Activated gamma-delta T cell (primary cell): Measurements from ENCODE around the gene YWHAQ.
A peak's percentile ranks its signal among the peaks of the same experiment; 100 is the strongest.
"Not testable (repeated sequence)": the region's sequence is repeated elsewhere in the genome, so short reads cannot be mapped to it uniquely, and the experiment has no call there.

Experiments used
- DNase-seq: peaks from one replicate; lab custom pipeline; 2025; lab: John Stamatoyannopoulos, UW

Gene YWHAQ

GRCh38 chr2:9631878-9632700, 1.3 kb upstream of the YWHAQ start:
- no peak for DNase-seq

DNA sequence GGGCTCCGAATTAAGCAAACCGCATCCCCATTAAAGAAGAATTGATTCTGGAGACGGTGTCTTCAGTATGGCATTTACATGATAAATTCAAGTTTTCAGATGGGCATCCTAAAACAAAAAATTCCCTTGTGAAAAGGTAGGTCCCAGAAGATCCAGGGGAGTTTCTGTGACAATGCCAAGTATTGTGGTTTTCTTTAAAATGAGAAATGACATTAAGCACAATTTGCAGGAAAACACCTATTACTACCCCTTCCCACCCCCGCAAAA, 689 bp upstream of the YWHAQ start:
- no peak for DNase-seq

- peak; percentile 65 for DNase-seq
Observed at GRCh38 chr2:9630117-9630735, 571 bp downstream of the YWHAQ start.

GRCh38 chr2:9629222-9630116, 1.3 kb downstream of the YWHAQ start:
- DNase-seq, result no peak

- DNase-seq, result no peak
Observed at GRCh38 chr2:9627310-9627709, 3.5 kb downstream of the YWHAQ start.

GRCh38 chr2:9623151-9623550, 7.6 kb downstream of the YWHAQ start:
- no peak for DNase-seq

DNA sequence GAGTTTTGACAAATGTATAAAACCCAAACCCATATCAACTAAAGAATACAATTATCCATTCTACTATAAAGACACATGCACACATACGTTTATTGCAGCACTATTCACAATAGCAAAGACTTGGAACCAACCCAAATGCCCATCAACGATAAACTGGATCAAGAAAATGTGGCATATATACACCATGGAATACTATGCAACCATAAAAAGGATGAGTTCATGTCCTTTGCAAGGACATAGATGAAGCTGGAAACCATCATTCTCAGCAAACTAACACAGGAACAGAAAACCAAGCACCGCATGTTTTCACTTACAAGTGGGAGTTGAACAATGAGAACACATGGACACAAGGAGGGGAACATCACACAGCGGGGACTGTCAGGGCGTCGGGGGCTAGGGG, 9.1 kb downstream of the YWHAQ start:
- DNase-seq, result not testable (repeated sequence)

DNA sequence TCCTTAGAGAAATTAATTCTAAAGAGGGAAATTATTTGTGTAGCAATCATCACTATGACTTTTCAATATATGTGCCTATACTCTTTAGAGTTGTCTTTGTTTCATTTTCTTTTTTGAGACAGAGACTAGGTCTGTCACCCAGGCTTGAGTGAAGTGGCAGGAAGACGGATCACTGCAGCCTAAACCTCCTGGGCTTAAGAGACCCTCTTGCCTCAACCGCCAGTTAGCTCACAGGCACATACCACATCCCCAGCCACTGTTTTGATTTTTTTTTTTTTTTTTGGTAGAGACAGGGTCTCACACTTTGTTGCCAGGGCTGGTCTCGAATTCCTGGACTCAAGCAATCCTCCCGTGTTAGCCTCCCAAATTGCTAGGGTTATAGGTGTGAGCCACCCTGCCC, 12.4 kb downstream of the YWHAQ start:
- no peak for DNase-seq

DNA sequence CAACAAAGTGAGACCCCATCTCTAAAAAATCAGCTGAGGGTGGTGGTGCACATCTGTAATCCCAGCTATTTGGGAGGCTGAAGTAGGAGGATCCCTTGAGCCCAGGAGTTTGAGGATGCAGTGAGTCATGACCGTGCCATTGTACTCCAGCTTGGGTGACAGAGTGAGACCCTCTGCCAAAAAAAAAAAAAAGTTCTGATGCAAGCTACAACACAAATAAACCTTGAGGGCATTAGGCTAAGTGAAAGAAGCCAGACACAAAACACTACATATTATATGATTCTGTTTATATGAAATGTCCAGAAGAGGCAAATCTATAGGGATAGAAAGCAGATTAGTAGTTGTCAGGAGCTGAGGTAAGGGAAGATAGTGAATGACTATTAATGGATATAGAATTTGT, 13.0 kb downstream of the YWHAQ start:
- DNase-seq, result no peak

DNA sequence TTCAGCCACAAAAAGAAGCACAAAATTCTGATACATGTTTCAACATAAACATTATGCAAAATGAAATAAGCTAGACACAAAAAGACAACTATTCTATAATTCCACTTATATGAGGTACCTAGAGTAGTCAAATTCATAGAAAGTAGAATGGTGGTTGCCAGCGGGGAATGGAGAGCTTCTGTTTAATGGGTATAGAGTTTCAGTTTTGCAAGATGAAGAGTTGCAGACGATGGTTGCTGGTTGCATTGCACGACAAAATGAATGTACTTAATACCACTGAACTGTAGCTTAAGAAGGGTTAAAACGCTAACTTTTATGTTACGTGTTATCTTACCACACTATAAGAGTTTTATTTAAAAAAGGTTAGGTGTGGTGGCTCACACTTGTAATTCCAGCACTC, 13.5 kb downstream of the YWHAQ start:
- no peak for DNase-seq

GRCh38 chr2:9614562-9614961, 16.2 kb downstream of the YWHAQ start:
- DNase-seq, result no peak

DNA sequence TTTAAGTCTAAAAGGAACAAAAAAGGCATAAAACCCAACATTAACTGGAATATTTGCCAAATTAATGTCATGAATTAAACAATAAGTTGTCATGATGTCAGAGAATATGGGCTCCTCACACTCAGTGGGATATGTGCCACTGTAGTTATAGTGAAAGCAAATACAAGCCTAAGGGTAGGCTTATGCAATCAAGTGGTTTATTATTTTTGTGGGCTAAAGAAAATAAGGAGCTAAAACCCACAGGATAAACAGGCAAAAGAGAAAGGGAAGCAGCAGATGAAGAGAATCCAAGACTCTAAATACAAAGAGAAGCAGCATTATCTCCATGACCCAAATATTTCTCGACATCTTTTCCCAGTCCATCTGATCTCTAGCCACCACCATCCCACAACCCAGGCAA, 17.5 kb downstream of the YWHAQ start:
- no peak for DNase-seq

DNA sequence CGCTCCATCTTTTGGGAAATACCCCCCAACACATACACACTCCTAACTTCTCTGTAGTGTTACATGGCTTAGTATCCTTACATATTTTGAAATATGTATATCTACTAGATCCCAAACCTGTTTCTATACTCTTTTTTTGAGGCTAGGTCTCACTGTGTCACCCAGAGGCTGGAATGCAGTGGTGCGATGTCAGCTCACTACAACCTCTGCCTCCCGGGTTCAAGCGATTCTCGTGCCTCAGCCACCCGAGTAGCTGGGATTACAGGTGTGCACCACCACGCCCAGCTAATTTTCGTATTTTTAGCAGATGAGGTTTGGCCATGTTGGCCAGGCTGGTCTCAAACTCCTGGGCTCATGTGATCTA, 19.3 kb downstream of the YWHAQ start:
- not testable (repeated sequence) for DNase-seq

GRCh38 chr2:9610781-9611548, 19.8 kb downstream of the YWHAQ start:
- no peak for DNase-seq

- not testable (repeated sequence) for DNase-seq
Observed at GRCh38 chr2:9608491-9608890, 22.3 kb downstream of the YWHAQ start.

DNA sequence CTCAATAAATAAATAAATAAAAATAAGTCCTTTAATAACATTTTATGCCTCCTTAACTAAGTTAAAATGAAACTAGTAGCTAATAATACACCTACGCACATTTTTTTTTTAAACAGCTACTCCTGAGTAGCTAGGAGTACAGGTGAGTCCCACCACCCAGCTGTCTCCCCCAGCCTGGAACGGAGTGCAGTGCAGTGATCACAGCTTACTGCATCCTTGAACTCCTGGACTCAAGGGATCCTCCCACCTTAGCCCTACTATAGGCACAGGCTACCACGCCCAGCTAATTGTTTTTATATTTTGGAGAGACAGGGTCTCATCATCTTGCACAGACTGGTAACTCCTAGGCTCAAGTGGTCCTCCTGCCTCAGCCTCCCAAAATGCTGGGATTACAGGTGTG, 28.4 kb downstream of the YWHAQ start:
- DNase-seq, result no peak

GRCh38 chr2:9601397-9601796, 29.4 kb downstream of the YWHAQ start:
- DNase-seq, result no peak

DNA sequence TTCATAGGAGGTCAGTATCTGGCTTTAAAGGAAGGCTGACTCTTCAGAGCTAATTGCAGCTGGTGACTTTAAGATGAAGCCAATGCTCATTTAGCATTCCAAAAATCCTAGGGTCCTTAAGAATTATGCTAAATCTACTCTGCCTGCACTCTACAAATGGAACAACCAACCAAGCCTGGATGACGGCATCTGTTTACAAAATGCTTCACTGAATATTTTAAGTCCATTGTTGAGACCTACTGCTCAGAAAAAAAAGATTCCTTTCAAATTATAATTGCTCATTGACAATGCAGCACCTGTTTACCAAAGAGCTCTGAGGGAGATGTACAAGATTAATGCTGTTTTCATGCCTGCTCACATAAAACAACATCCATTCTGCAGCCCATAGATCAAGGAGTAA, 31.4 kb downstream of the YWHAQ start:
- no peak for DNase-seq

DNA sequence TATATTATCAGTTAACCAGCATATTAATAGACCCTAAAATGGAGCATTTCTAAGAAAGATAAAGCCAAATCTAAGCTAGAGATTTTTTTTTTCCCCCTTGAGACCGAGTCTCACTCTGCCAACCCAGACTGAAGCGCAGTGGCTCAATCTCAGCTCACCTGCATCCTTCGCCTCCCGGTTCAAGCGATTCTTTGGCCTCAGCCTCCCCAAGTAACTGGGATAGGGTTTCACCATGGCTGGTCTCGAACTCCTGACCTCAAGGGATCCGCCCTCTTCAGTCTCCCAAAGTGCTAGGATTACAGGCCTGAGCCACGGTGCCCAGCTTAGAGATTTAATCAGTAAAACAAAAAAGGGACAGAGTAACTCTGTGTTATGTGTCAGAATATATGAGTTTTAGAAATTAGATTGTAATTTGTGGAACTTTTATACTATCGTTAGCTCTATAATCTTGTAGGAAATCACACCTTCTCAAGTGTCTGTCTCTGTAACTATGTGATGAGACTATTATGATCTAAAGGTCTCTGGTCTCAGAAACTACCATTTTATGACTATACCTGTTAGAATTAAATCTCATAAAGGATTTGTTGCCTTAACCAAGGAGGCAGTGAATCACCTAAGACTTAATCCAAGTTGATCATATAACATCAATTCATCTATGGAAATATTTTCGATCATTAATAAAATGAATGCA, 34.0 kb downstream of the YWHAQ start:
- DNase-seq, result no peak

DNA sequence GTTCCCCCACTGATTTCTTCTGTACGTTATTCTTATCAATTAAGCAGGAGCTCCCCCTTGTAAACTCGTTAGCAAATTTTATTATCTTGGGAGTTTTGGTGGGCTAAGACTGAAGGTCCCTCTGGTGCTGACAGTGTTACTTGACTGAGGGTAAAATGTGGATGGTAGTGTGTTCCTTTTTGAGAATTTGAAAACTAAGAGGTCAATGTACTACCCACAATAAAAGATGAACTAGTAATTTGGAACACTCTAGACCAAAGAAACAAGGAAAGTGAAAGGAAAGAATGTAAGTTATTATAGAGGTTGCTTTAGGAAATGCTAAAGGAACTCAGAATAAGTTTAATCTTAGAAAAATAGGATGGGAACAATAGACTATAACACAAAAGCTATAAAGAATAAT, 35.1 kb downstream of the YWHAQ start:
- no peak for DNase-seq

- DNase-seq, result not testable (repeated sequence)
Observed at GRCh38 chr2:9595256-9595655, 35.5 kb downstream of the YWHAQ start.
